Breast epithelium (tissue), 3 donors: Measurements from ENCODE around the gene ADSL.

Experiments used
- CTCF ChIP-seq, 3 donors: fragments of 450-650 bp; IDR thresholded peaks; one replicate each; pipeline ENCODE4 v1.5.1; 2016 to 2017; ENCODE audit warnings: antibody characterized with exemption in 3 of 3, mild to moderate bottlenecking in 3 of 3, moderate library complexity in 3 of 3
- POLR2AphosphoS5 ChIP-seq, 3 donors: sonication (generic); formaldehyde crosslinking; IDR thresholded peaks; one replicate each; pipeline ENCODE4 v1.6.1; 2017; ENCODE audit warnings: antibody characterized with exemption in 3 of 3

DNA sequence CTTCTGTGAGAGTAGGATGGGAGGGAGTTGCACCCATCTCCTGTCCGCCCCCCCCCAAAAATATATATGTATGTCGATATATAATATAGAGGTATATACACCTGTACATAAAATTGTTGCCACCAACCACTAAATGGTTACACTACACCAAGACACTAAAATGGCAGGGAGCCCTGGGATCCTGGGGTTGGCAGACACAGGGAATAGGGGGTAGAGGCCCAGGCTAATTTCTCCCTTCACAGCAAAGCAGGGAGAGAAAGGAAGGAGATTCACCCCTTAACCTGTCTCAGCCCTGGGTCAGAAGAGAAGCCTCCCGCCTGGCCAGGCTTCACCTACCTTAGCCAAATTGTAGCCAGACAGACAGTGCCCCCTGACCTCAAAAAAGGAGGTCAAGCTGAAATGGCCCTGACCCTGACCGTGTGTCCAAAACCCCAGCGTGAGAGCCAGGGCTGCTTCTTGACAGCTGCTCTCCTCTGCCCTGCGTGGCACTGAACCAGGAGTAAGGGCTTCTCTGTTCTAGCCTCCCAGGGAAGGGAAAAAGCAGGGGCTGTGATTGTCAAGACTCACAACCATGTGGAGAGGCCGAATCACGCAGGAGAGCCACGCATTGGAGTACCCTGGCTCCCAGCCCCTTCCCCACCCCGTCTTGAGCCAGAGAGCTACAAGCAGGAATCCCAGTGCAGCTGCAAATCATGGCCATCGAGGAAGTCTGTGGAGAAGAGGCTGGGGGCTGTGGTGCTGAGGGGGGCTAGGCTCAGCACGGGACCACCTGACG is 64.6 kb downstream of the ADSL start:
- TF ChIP-seq POLR2AphosphoS5 (IDR thresholded peaks at IDR 0.05) (no peak), CTCF (IDR thresholded peaks at IDR 0.05) (no peak)
